ENCODE data around the gene CERK. TPM values are rescaled to one million over a fixed set of nuclear protein-coding genes. Genes with fewer than 3 reads are reported as not detected.

The CERK gene
- total RNA-seq, 1 experiment from 2014 or later, result 30.9 TPM

GRCh38 chr22:46757104-46757503 is 19.1 kb upstream of the CERK start:
- H3K9me3 ChIP-seq (ENCODE audit: control insufficient read depth, insufficient read depth, low read depth, low read length), result no peaks in the 10 kb centered on the region
- in situ Hi-C loops (cut with HindIII; ENCODE audit: low pct_unique_long_range_greater_than_20kb, low sequenced_read_pairs), result no loop called here
- ChIA-PET CTCF (interaction anchor here (0.6 kb wide), 1 partner anchor 250 kb away, joined by 4 read pairs; no protein-coding TSS in a partner anchor), POLR2A (no interaction called here)
- TF ChIP-seq POLR2AphosphoS5 (IDR thresholded peaks at IDR 0.05; ENCODE audit: low read depth, low read length) (no peak), SIN3A (IDR thresholded peaks at IDR 0.05; ENCODE audit: borderline replicate concordance, insufficient read depth, low read depth, low read length) (no peak), TCF7L2 (IDR thresholded peaks at IDR 0.05; ENCODE audit: low read depth, low read length) (no peak), REST (IDR thresholded peaks at IDR 0.05; ENCODE audit: insufficient read depth in 1 of 2, low read depth in 2 of 2, low read length in 1 of 2) (no peak)
- TF ChIP-seq, protein P1, sequence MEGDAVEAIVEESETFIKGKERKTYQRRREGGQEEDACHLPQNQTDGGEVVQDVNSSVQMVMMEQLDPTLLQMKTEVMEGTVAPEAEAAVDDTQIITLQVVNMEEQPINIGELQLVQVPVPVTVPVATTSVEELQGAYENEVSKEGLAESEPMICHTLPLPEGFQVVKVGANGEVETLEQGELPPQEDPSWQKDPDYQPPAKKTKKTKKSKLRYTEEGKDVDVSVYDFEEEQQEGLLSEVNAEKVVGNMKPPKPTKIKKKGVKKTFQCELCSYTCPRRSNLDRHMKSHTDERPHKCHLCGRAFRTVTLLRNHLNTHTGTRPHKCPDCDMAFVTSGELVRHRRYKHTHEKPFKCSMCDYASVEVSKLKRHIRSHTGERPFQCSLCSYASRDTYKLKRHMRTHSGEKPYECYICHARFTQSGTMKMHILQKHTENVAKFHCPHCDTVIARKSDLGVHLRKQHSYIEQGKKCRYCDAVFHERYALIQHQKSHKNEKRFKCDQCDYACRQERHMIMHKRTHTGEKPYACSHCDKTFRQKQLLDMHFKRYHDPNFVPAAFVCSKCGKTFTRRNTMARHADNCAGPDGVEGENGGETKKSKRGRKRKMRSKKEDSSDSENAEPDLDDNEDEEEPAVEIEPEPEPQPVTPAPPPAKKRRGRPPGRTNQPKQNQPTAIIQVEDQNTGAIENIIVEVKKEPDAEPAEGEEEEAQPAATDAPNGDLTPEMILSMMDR (IDR thresholded peaks at IDR 0.05), result no peak
- H3K27me3 ChIP-seq (ENCODE audit: control insufficient read depth, insufficient read depth, low read length), result no peaks in the 10 kb centered on the region
- H3K4me3 ChIP-seq (ENCODE audit: low read depth in 2 of 2, low read length in 2 of 2), result no peak overlapping the region
- H3K36me3 ChIP-seq (ENCODE audit: control insufficient read depth, insufficient read depth, low read length), result no peaks in the 10 kb centered on the region; the same call in 1 of the 2 replicates
- H3K27ac ChIP-seq (ENCODE audit: low read length), result no peak overlapping the region
- DNase-seq (ENCODE audit: low read depth, low spot score) (no peak), ATAC-seq (no peak)
- no TSS peak for BruUV-seq (replicated peaks)
- H3K4me1 ChIP-seq (ENCODE audit: control insufficient read depth, insufficient read depth, low read length), result peaks cover 24% of the 10 kb centered on the region
- intact Hi-C loops (cut with micrococcal nuclease; ENCODE audit: unreplicated experiment), result no loop called here

DNA sequence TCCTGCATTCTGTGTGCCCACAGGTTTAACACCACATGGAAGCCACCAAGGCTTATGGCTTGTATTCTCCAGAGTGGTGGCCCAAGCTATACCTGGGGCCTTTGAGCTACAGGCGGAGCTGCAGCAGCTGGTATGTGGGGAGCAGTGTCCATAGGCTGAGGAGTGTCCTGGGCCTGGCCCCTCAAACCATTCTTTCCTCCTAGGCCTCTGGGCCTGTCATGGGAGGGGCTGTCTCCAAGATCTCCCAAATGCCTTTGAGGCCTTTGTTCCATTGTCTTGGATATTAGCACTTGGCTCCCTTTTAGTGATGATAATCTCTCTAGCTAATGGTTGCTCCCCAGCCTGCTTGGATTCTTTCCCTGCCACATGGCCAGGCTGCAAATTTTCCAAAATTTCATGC is 18.0 kb upstream of the CERK start:
- in situ Hi-C loops (cut with HindIII; ENCODE audit: low pct_unique_long_range_greater_than_20kb, low sequenced_read_pairs), result no loop called here
- intact Hi-C loops (cut with micrococcal nuclease; ENCODE audit: unreplicated experiment), result no loop called here

More for the DNA sequence above, 18.0 kb upstream of the CERK start:
- H3K9me3 ChIP-seq (ENCODE audit: control insufficient read depth, insufficient read depth, low read depth, low read length), result no peaks in the 10 kb centered on the region
- ATAC-seq (no peak), DNase-seq (ENCODE audit: low read depth, low spot score) (no peak)
- no peak overlapping the region for H3K27ac ChIP-seq (ENCODE audit: low read length)
- CTCF ChIA-PET, result no interaction called here
- no peak overlapping the region for H3K4me3 ChIP-seq (ENCODE audit: low read depth in 2 of 2, low read length in 2 of 2)
- H3K4me1 ChIP-seq (ENCODE audit: control insufficient read depth, insufficient read depth, low read length), result peaks cover 22% of the 10 kb centered on the region
- no peaks in the 10 kb centered on the region for H3K36me3 ChIP-seq (ENCODE audit: control insufficient read depth, insufficient read depth, low read length)
- POLR2A ChIA-PET, result no interaction called here
- H3K27me3 ChIP-seq (ENCODE audit: control insufficient read depth, insufficient read depth, low read length), result no peaks in the 10 kb centered on the region
- TF ChIP-seq TCF7L2 (IDR thresholded peaks at IDR 0.05; ENCODE audit: low read depth, low read length) (no peak), POLR2AphosphoS5 (IDR thresholded peaks at IDR 0.05; ENCODE audit: low read depth, low read length) (no peak), SIN3A (IDR thresholded peaks at IDR 0.05; ENCODE audit: borderline replicate concordance, insufficient read depth, low read depth, low read length) (no peak), REST (IDR thresholded peaks at IDR 0.05; ENCODE audit: insufficient read depth in 1 of 2, low read depth in 2 of 2, low read length in 1 of 2) (no peak)
- TF ChIP-seq, protein P1 (IDR thresholded peaks at IDR 0.05), result no peak
- no TSS peak for BruUV-seq (replicated peaks)
